H9 (cell line): ENCODE measurements around the gene KCNMB4. TPM values are rescaled to one million over a fixed set of nuclear protein-coding genes. Genes with fewer than 3 reads are reported as not detected.
A peak's percentile ranks its signal among the peaks of the same experiment; 100 is the strongest.

Experiments
- DNase-seq: peaks from one replicate; pipeline ENCODE4 v3.0.0-alpha.2; 2017
- H2AFZ ChIP-seq: one replicate; pipeline ENCODE4 v1.6.1; 2013; ENCODE audit warnings: mild to moderate bottlenecking, low read length, control low read depth, moderate library complexity
- H2AK5ac ChIP-seq: 2 replicates; pipeline ENCODE4 v1.6.1; 2013; ENCODE audit warnings: low read length, control low read depth, mixed read lengths; ENCODE audit not compliant: insufficient read length
- H2BK120ac ChIP-seq: one replicate; pipeline ENCODE4 v1.6.1; 2013; ENCODE audit warnings: low read depth, mild to moderate bottlenecking, low read length, control low read depth, inconsistent platforms; ENCODE audit not compliant: poor library complexity, severe bottlenecking
- H2BK12ac ChIP-seq: 2 replicates; pipeline ENCODE4 v1.6.1; 2013; ENCODE audit warnings: low read length, control low read depth, mixed read lengths, low read depth; ENCODE audit not compliant: insufficient read length
- H2BK15ac ChIP-seq: 2 replicates; pipeline ENCODE4 v1.6.1; 2013; ENCODE audit warnings: low read depth, low read length, control low read depth
- H2BK20ac ChIP-seq: one replicate; pipeline ENCODE4 v1.6.1; 2013; ENCODE audit warnings: low read depth, mild to moderate bottlenecking, low read length, control low read depth, inconsistent platforms; ENCODE audit not compliant: poor library complexity, severe bottlenecking
- H2BK5ac ChIP-seq: 2 replicates; pipeline ENCODE4 v1.6.1; 2013; ENCODE audit warnings: low read length, control low read depth, mixed read lengths; ENCODE audit not compliant: insufficient read length
- H3K14ac ChIP-seq: 2 replicates; pipeline ENCODE4 v1.6.1; 2013; ENCODE audit warnings: low read length, control low read depth; ENCODE audit not compliant: insufficient read depth
- H3K18ac ChIP-seq: 2 replicates; pipeline ENCODE4 v1.6.1; 2013; ENCODE audit warnings: low read depth, mild to moderate bottlenecking, mixed read lengths, low read length, control low read depth; ENCODE audit not compliant: insufficient read length
- H3K23ac ChIP-seq: 2 replicates; pipeline ENCODE4 v1.6.1; 2013; ENCODE audit warnings: low read length, control low read depth, mixed read lengths, low read depth; ENCODE audit not compliant: insufficient read length
- H3K23me2 ChIP-seq: 2 replicates; pipeline ENCODE4 v1.6.1; 2013; ENCODE audit warnings: low read depth, mild to moderate bottlenecking, mixed read lengths, low read length, control low read depth; ENCODE audit not compliant: insufficient read length, poor library complexity, severe bottlenecking
- H3K27ac ChIP-seq: 2 replicates; pipeline ENCODE4 v1.5.1; 2013; ENCODE audit warnings: low read length, control low read depth, mixed read lengths, low read depth; ENCODE audit not compliant: insufficient read length
- H3K27me3 ChIP-seq: 2 replicates; pipeline ENCODE4 v1.6.1; 2013; ENCODE audit warnings: low read length, control low read depth, inconsistent platforms; ENCODE audit not compliant: insufficient read depth
- H3K4ac ChIP-seq: 2 replicates; pipeline ENCODE4 v1.6.1; 2013; ENCODE audit warnings: low read depth, mild to moderate bottlenecking, control low read depth, inconsistent platforms, low read length, moderate library complexity
- H3K4me1 ChIP-seq: 2 replicates; pipeline ENCODE4 v1.6.1; 2013; ENCODE audit warnings: low read length, control low read depth, inconsistent platforms; ENCODE audit not compliant: insufficient read depth
- H3K4me2 ChIP-seq: 2 replicates; pipeline ENCODE4 v1.6.1; 2013; ENCODE audit warnings: low read length, control low read depth, mixed read lengths; ENCODE audit not compliant: insufficient read length, insufficient read depth
- H3K56ac ChIP-seq: 2 replicates; pipeline ENCODE4 v1.6.1; 2013; ENCODE audit warnings: low read depth, mild to moderate bottlenecking, mixed read lengths, low read length, control low read depth; ENCODE audit not compliant: insufficient read length
- H3K79me1 ChIP-seq: 2 replicates; pipeline ENCODE4 v1.6.1; 2013; ENCODE audit warnings: low read depth, mild to moderate bottlenecking, moderate library complexity, low read length, control low read depth, inconsistent platforms; ENCODE audit not compliant: insufficient read depth, poor library complexity, severe bottlenecking
- H3K79me2 ChIP-seq: 2 replicates; pipeline ENCODE4 v1.6.1; 2013; ENCODE audit warnings: low read length, control low read depth, inconsistent platforms; ENCODE audit not compliant: insufficient read depth
- H3K9ac ChIP-seq: 2 replicates; pipeline ENCODE4 v1.6.1; 2013; ENCODE audit warnings: low read length, control low read depth, mixed read lengths; ENCODE audit not compliant: insufficient read length; ENCODE audit errors: extremely low read depth
- H3K9me3 ChIP-seq: one replicate; pipeline ENCODE4 v1.6.1; 2013; ENCODE audit warnings: low read depth, low read length, inconsistent platforms; ENCODE audit not compliant: control insufficient read depth
- H3T11ph ChIP-seq: one replicate; pipeline ENCODE4 v1.6.1; 2013; ENCODE audit warnings: mild to moderate bottlenecking, low read length, control low read depth, inconsistent platforms
- H4K20me1 ChIP-seq: one replicate; pipeline ENCODE4 v1.6.1; 2013; ENCODE audit not compliant: control insufficient read depth, insufficient read length, insufficient read depth
- H4K5ac ChIP-seq: 2 replicates; pipeline ENCODE4 v1.6.1; 2013; ENCODE audit warnings: low read depth, mild to moderate bottlenecking, mixed read lengths, low read length, control low read depth; ENCODE audit not compliant: insufficient read length
- H4K8ac ChIP-seq: replicated peaks from 2 replicates; pipeline ENCODE4 v1.6.1; 2013; ENCODE audit warnings: low read length, control low read depth, mixed read lengths, low read depth; ENCODE audit not compliant: insufficient read length
- H4K91ac ChIP-seq: 2 replicates; pipeline ENCODE4 v1.6.1; 2013; ENCODE audit warnings: low read depth, mild to moderate bottlenecking, moderate library complexity, mixed read lengths, low read length, control low read depth; ENCODE audit not compliant: insufficient read length
- H3K27ac Mint-ChIP-seq, 3 experiments: 2 replicates in 2 of 3; 3 replicates in 1 of 3; pipeline ENCODE4 v1.8.0; 2020 to 2021; ENCODE audit warnings: mixed read lengths in 3 of 3, mild to moderate bottlenecking in 1 of 3, moderate library complexity in 1 of 3
- H3K27me3 Mint-ChIP-seq: 2 replicates; pipeline ENCODE4 v1.8.0; 2021; ENCODE audit warnings: low read depth, mild to moderate bottlenecking, moderate library complexity, mixed read lengths
- H3K36me3 Mint-ChIP-seq, 3 experiments: 2 replicates in 2 of 3; 3 replicates in 1 of 3; pipeline ENCODE4 v1.8.0; 2020 to 2021; ENCODE audit warnings: low read depth in 3 of 3, mixed read lengths in 3 of 3; ENCODE audit not compliant: insufficient read depth in 1 of 3
- H3K4me1 Mint-ChIP-seq, 2 experiments: 2 replicates each; pipeline ENCODE4 v1.8.0; 2020; ENCODE audit warnings: mixed read lengths in 2 of 2
- H3K4me3 Mint-ChIP-seq, 2 experiments: 2 replicates in 1 of 2; 3 replicates in 1 of 2; pipeline ENCODE4 v1.8.0; 2020 to 2021; ENCODE audit warnings: mild to moderate bottlenecking in 2 of 2, mixed read lengths in 2 of 2, moderate library complexity in 1 of 2
- H3K9me3 Mint-ChIP-seq, 2 experiments: 2 replicates in 1 of 2; 3 replicates in 1 of 2; pipeline ENCODE4 v1.8.0; 2020; ENCODE audit warnings: mild to moderate bottlenecking in 2 of 2, mixed read lengths in 2 of 2, moderate library complexity in 1 of 2
- WGBS: extraction: QIAGEN DNeasy Blood & Tissue Kit; methylation state at CpG from one replicate; pipeline ENCODE4 v1.1.7; 2013; ENCODE audit warnings: missing lambda C conversion rate, low lambda C conversion rate, mixed read lengths; ENCODE audit not compliant: insufficient read length; ENCODE audit errors: extremely low coverage; 5-methylcytosine and 5-hydroxymethylcytosine counted together
- total RNA-seq: library from RNA; stranded (reverse); gene quantifications from 2 replicates; pipeline ENCODE4 v1.2.1, GENCODE V29; 2021
- TF ChIP-seq, protein P1 (sequence below): fragments of 200-600 bp; sonication (generic); conservative IDR thresholded peaks from 3 replicates; pipeline ENCODE4 v1.8.0; 2021; ENCODE audit warnings: antibody characterized with exemption, mild to moderate bottlenecking

Gene KCNMB4
- total RNA-seq, 1 experiment from 2014 or later: 16.2 TPM

- Histone ChIP-seq H3K4ac (no peak overlapping the region), H2BK120ac (no peak overlapping the region), H2BK12ac (no peak overlapping the region), H3K56ac (no peak overlapping the region), H3K4me1 (no peaks in the 10 kb centered on the region), H3K9ac (no peak overlapping the region), H3K79me2 (0 out of 2 replicates have a peak, but pooled peaks cover 2% of the 10 kb centered on the region), H3K27ac (peak overlapping the region; percentile 32), H4K8ac (no peak overlapping the region), H3K4me2 (no peak overlapping the region), H3K18ac (no peak overlapping the region), H3K9me3 (no peaks in the 10 kb centered on the region), H4K20me1 (no peaks in the 10 kb centered on the region), H3K27me3 (no peaks in the 10 kb centered on the region), H2BK20ac (no peak overlapping the region), H2BK5ac (no peak overlapping the region), H3K23me2 (no peaks in the 10 kb centered on the region), H3K23ac (no peak overlapping the region), H2BK15ac (no peak overlapping the region), H4K91ac (no peak overlapping the region), H4K5ac (no peak overlapping the region), H3K79me1 (no peaks in the 10 kb centered on the region), H2AFZ (no peak overlapping the region), H3K14ac (no peak overlapping the region), H2AK5ac (no peak overlapping the region), H3T11ph (no peak overlapping the region)
- no CpG with 5 or more reads among the region's 3 CpGs for WGBS
- TF ChIP-seq, protein P1, sequence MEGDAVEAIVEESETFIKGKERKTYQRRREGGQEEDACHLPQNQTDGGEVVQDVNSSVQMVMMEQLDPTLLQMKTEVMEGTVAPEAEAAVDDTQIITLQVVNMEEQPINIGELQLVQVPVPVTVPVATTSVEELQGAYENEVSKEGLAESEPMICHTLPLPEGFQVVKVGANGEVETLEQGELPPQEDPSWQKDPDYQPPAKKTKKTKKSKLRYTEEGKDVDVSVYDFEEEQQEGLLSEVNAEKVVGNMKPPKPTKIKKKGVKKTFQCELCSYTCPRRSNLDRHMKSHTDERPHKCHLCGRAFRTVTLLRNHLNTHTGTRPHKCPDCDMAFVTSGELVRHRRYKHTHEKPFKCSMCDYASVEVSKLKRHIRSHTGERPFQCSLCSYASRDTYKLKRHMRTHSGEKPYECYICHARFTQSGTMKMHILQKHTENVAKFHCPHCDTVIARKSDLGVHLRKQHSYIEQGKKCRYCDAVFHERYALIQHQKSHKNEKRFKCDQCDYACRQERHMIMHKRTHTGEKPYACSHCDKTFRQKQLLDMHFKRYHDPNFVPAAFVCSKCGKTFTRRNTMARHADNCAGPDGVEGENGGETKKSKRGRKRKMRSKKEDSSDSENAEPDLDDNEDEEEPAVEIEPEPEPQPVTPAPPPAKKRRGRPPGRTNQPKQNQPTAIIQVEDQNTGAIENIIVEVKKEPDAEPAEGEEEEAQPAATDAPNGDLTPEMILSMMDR: no peak
- no peak overlapping the region for H3K4me3 Mint-ChIP-seq
- H3K27me3 Mint-ChIP-seq: no peaks in the 10 kb centered on the region
- no peak for DNase-seq
- no peaks in the 10 kb centered on the region for H3K9me3 Mint-ChIP-seq
- H3K27ac Mint-ChIP-seq: no peak overlapping the region; a peak in 1 of 7 replicates
- peaks cover 6 to 26% (median 12%) of the 10 kb centered on the region in 3 experiments for H3K36me3 Mint-ChIP-seq
- peaks cover 0 to 3% of the 10 kb centered on the region in 2 experiments; a peak in 1 of 4 replicates for H3K4me1 Mint-ChIP-seq
Observed at GRCh38 chr12:70418101-70418500, 52.0 kb downstream of the KCNMB4 start.
